Endothelial cell (in vitro differentiated cells): Measurements from ENCODE around the gene CLASP2. TPM values are rescaled to one million over a fixed set of nuclear protein-coding genes. Genes with fewer than 3 reads are reported as not detected.

Experiments used
- DNase-seq: peaks from one replicate; pipeline ENCODE4 v3.0.0; 2021; ENCODE audit warnings: low spot score
- H3K27ac Mint-ChIP-seq: one replicate; pipeline ENCODE4 v1.8.0; 2021; ENCODE audit warnings: mixed read lengths, inconsistent platforms; ENCODE audit not compliant: unreplicated experiment
- H3K27me3 Mint-ChIP-seq: one replicate; pipeline ENCODE4 v1.8.0; 2021; ENCODE audit warnings: mild to moderate bottlenecking, moderate library complexity, mixed read lengths, inconsistent platforms; ENCODE audit not compliant: unreplicated experiment
- H3K36me3 Mint-ChIP-seq: one replicate; pipeline ENCODE4 v1.8.0; 2021; ENCODE audit warnings: mild to moderate bottlenecking, low read depth, mixed read lengths, inconsistent platforms; ENCODE audit not compliant: unreplicated experiment
- H3K4me1 Mint-ChIP-seq: one replicate; pipeline ENCODE4 v1.8.0; 2021; ENCODE audit warnings: mild to moderate bottlenecking, mixed read lengths, inconsistent platforms; ENCODE audit not compliant: unreplicated experiment
- H3K4me3 Mint-ChIP-seq: one replicate; pipeline ENCODE4 v1.8.0; 2021; ENCODE audit warnings: mild to moderate bottlenecking, mixed read lengths, inconsistent platforms; ENCODE audit not compliant: unreplicated experiment
- H3K9me3 Mint-ChIP-seq: one replicate; pipeline ENCODE4 v1.8.0; 2021; ENCODE audit warnings: mixed read lengths, inconsistent platforms; ENCODE audit not compliant: unreplicated experiment
- total RNA-seq: library from RNA; stranded (reverse); fragmentation: NEBNext Ultra II Directional; extraction: Animal tissue kit (Norgen Biotek cat#: 25700); gene quantifications from one replicate; pipeline ENCODE4 v1.2.1, GENCODE V29; 2021; ENCODE audit not compliant: unreplicated experiment
- TF ChIP-seq, protein P1 (sequence below): fragments of 200-600 bp; sonication (generic); IDR thresholded peaks from one replicate; pipeline ENCODE4 v1.5.0; 2021; ENCODE audit warnings: antibody characterized with exemption; ENCODE audit not compliant: unreplicated experiment

CLASP2 gene
- total RNA-seq, 1 donor from 2014 or later: 42.0 TPM

DNA sequence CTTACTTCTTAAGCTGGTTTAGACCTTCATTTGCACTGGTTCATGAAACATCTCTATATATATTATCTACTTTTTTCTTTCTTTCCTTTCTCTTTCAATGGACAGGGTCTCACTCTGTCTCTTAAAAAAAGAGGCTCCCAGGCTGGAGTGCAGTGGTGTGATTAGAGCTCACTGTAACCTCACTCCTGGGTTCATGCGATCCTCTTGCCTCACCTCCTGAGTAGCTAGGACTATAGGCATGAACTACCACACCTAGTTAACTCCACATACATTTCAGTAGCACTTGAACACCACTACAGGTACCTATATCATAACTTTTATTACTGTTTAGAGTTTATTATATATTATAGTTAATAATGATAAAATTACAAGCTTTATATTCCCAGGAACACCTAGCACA lies 160.8 kb downstream of the CLASP2 start:
- Mint-ChIP-seq H3K4me3 (no peak overlapping the region), H3K27me3 (no peaks in the 10 kb centered on the region), H3K27ac (no peak overlapping the region), H3K36me3 (no peaks in the 10 kb centered on the region), H3K4me1 (peaks cover 4% of the 10 kb centered on the region), H3K9me3 (no peaks in the 10 kb centered on the region)
- no peak for DNase-seq
- TF ChIP-seq, protein P1, sequence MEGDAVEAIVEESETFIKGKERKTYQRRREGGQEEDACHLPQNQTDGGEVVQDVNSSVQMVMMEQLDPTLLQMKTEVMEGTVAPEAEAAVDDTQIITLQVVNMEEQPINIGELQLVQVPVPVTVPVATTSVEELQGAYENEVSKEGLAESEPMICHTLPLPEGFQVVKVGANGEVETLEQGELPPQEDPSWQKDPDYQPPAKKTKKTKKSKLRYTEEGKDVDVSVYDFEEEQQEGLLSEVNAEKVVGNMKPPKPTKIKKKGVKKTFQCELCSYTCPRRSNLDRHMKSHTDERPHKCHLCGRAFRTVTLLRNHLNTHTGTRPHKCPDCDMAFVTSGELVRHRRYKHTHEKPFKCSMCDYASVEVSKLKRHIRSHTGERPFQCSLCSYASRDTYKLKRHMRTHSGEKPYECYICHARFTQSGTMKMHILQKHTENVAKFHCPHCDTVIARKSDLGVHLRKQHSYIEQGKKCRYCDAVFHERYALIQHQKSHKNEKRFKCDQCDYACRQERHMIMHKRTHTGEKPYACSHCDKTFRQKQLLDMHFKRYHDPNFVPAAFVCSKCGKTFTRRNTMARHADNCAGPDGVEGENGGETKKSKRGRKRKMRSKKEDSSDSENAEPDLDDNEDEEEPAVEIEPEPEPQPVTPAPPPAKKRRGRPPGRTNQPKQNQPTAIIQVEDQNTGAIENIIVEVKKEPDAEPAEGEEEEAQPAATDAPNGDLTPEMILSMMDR: no peak

DNA sequence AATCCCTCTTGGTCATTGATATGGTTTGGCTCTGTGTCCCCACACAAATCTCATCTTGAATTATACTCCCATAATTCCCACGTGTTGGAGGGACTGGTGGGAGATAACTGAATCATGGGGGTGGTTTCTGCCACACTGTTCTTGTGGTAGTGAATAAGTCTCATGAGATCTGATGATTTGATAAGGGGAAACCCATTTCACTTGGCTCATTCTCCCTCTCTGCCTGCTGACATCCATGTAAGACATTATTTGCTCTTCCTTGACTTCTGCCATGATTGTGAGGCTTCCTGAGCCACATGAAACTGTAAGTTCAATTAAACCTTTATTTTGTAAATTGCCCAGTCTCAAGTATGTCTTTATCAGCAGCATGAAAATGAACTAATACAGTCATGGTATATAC lies 171.0 kb downstream of the CLASP2 start:
- no peaks in the 10 kb centered on the region for H3K9me3 Mint-ChIP-seq
- DNase-seq: no peak
- H3K27me3 Mint-ChIP-seq: no peaks in the 10 kb centered on the region
- no peak overlapping the region for H3K27ac Mint-ChIP-seq
- H3K4me1 Mint-ChIP-seq: peaks cover 4% of the 10 kb centered on the region
- TF ChIP-seq, protein P1: no peak
- peaks cover 14% of the 10 kb centered on the region for H3K36me3 Mint-ChIP-seq
- no peak overlapping the region for H3K4me3 Mint-ChIP-seq

DNA sequence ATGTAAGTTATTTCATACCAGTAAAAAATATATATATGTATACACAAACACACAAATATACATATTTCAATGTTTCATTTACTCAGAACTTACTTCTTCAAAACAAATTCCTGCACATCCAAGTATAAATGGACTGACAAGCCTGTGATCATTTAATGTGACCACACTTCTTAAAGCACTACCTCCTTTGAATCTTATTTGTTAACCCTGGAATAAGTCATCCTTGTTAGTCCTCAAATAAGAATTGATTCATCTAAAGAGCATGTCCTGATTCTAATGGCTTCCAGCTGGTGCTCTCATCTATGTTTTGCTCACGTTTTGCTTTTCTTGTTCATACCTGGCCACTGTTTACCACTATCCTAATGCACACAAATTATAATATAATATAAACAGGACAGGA lies 173.9 kb downstream of the CLASP2 start:
- DNase-seq: no peak
- Mint-ChIP-seq H3K27ac (no peak overlapping the region), H3K36me3 (peaks cover 17% of the 10 kb centered on the region), H3K4me3 (no peak overlapping the region), H3K9me3 (no peaks in the 10 kb centered on the region), H3K27me3 (peaks cover 2% of the 10 kb centered on the region), H3K4me1 (peaks cover 4% of the 10 kb centered on the region)
- TF ChIP-seq, protein P1: no peak

DNA sequence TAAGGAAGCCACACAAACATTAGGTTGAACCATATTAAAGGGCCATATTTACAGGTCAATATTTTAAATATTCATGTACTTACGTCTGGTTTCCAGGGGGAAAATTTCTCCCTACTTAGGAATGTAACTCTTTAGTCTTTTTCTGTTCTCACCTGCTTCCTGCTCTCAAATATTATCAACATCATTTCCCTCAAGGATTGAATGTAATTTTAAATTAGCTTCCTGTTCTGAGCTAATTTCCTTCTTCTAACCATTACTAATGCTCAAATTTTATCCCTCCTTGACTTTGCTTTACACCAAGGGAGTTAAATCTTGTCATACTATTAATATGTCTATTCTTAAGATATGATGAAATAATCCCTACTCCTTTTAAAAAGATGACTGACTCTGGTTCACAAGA lies 174.5 kb downstream of the CLASP2 start:
- H3K9me3 Mint-ChIP-seq: no peaks in the 10 kb centered on the region
- peaks cover 4% of the 10 kb centered on the region for H3K4me1 Mint-ChIP-seq
- TF ChIP-seq, protein P1: no peak
- peaks cover 2% of the 10 kb centered on the region for H3K27me3 Mint-ChIP-seq
- H3K4me3 Mint-ChIP-seq: no peak overlapping the region
- peaks cover 17% of the 10 kb centered on the region for H3K36me3 Mint-ChIP-seq
- peak overlapping the region; percentile 50 for H3K27ac Mint-ChIP-seq
- no peak for DNase-seq

DNA sequence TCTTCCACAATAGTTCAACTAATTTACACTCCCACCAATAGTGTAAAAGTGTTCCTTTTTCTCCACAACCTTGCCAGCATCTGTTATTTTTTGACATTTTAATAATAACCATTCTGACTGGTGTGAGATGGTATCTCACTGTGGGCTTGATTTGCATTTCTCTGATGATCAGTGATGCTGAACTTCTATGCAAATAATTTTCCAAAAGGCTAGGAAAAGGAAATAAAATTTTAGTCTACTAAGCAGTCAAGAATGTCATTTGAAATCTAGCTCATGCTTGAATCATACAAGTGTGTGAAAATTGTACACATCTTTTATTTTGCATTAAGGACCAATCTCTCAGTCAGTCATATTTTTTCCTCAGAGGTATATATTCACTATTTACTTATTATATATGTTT lies 176.1 kb downstream of the CLASP2 start:
- TF ChIP-seq, protein P1: no peak

More for the DNA sequence above, 176.1 kb downstream of the CLASP2 start:
- Mint-ChIP-seq H3K27ac (no peak overlapping the region), H3K36me3 (peaks cover 15% of the 10 kb centered on the region), H3K4me3 (no peak overlapping the region), H3K27me3 (peaks cover 2% of the 10 kb centered on the region), H3K9me3 (no peaks in the 10 kb centered on the region), H3K4me1 (peaks cover 17% of the 10 kb centered on the region)
- no peak for DNase-seq
